Sigmoid colon (tissue), 4 donors: ENCODE measurements around the gene CRACR2B.

Experiments
- CTCF ChIP-seq, 4 experiments: fragments of 450-650 bp in 3 of 4; fragments of 200-600 bp in 1 of 4; IDR thresholded peaks; one replicate each; pipeline ENCODE4 v1.5.1; 2016 to 2019; ENCODE audit warnings: antibody characterized with exemption in 4 of 4, mild to moderate bottlenecking in 3 of 4, moderate library complexity in 2 of 4
- EP300 ChIP-seq, 4 donors: sonication (generic); formaldehyde crosslinking; IDR thresholded peaks; one replicate each; pipeline ENCODE4 v1.6.1; 2017; ENCODE audit warnings: antibody characterized with exemption in 4 of 4
- POLR2A ChIP-seq, 2 donors: fragments of 450-650 bp; IDR thresholded peaks; one replicate each; pipeline ENCODE4 v1.6.1; 2016; ENCODE audit warnings: antibody characterized with exemption in 2 of 2, mild to moderate bottlenecking in 2 of 2, moderate library complexity in 2 of 2
- POLR2AphosphoS5 ChIP-seq, 4 donors: sonication (generic); formaldehyde crosslinking; IDR thresholded peaks; one replicate each; pipeline ENCODE4 v1.6.1; 2017; ENCODE audit warnings: antibody characterized with exemption in 4 of 4

GRCh38 chr11:812390-812789 lies 15.3 kb upstream of the CRACR2B start:
- TF ChIP-seq CTCF (IDR thresholded peaks at IDR 0.05) (no peak), POLR2A (IDR thresholded peaks at IDR 0.05) (no peak), POLR2AphosphoS5 (IDR thresholded peaks at IDR 0.05) (no peak), EP300 (IDR thresholded peaks at IDR 0.05) (no peak)
